K562 (cell line): Measurements from ENCODE around the gene SERPINE1. TPM values are rescaled to one million over a fixed set of nuclear protein-coding genes. Genes with fewer than 3 reads are reported as not detected.

Experiments used
- EGR1 ChIP-seq: fragments of 450-650 bp; conservative IDR thresholded peaks from 2 replicates; pipeline ENCODE4 v1.6.1; 2017; ENCODE audit warnings: mild to moderate bottlenecking
- FOXA1 ChIP-seq: fragments of 450-650 bp; IDR thresholded peaks from 2 replicates; pipeline ENCODE4 v1.6.1; 2016; ENCODE audit warnings: mild to moderate bottlenecking, borderline replicate concordance
- GABPB1 ChIP-seq: sonication (generic); formaldehyde crosslinking; IDR thresholded peaks from 2 replicates; pipeline ENCODE4 v1.8.0; 2022; ENCODE audit warnings: mild to moderate bottlenecking, missing genetic modification reagents
- HMG20B ChIP-seq: fragments of 250-450 bp; sonication (Bioruptor Pico); IDR thresholded peaks from 2 replicates; pipeline ENCODE4 v1.5.0; 2021; ENCODE audit warnings: mild to moderate bottlenecking
- KAT8 ChIP-seq: fragments of 450-650 bp; IDR thresholded peaks from 2 replicates; pipeline ENCODE4 v1.6.1; 2016; ENCODE audit warnings: low read depth, mild to moderate bottlenecking
- KDM4B ChIP-seq, 2 experiments: fragments of 450-650 bp in 1 of 2; sonication (generic) in 1 of 2; IDR thresholded peaks; 2 replicates each; pipeline ENCODE4 v1.6.1; 2016 to 2017; ENCODE audit warnings: borderline replicate concordance in 2 of 2, antibody characterized with exemption in 1 of 2, low read depth in 1 of 2, mild to moderate bottlenecking in 1 of 2
- MBD2 ChIP-seq: sonication (generic); IDR thresholded peaks from 2 replicates; pipeline ENCODE4 v1.6.1; 2016; ENCODE audit warnings: low read depth, borderline replicate concordance
- NFIX ChIP-seq: fragments of 250-450 bp; sonication (Bioruptor Pico); IDR thresholded peaks from 2 replicates; pipeline ENCODE4 v1.4.0; 2020; ENCODE audit warnings: low read depth, mild to moderate bottlenecking, moderate library complexity
- NR3C1 ChIP-seq: sonication (generic); formaldehyde crosslinking; IDR thresholded peaks from 2 replicates; pipeline ENCODE4 v1.8.1; 2022; ENCODE audit warnings: missing genetic modification reagents
- NRF1 ChIP-seq, 2 experiments: fragments of 450-650 bp; IDR thresholded peaks in 1 of 2; conservative IDR thresholded peaks in 1 of 2; 2 replicates each; pipeline ENCODE4 v1.6.1; 2014; ENCODE audit warnings: mild to moderate bottlenecking in 2 of 2
- NUFIP1 ChIP-seq: fragments of 450-650 bp; IDR thresholded peaks from 2 replicates; pipeline ENCODE4 v1.6.1; 2018; ENCODE audit not compliant: partially characterized antibody
- PHF21A ChIP-seq: fragments of 450-650 bp; IDR thresholded peaks from 2 replicates; pipeline ENCODE4 v1.6.1; 2017; ENCODE audit warnings: low read depth, borderline replicate concordance
- POLR2B ChIP-seq: fragments of 450-650 bp; IDR thresholded peaks from 2 replicates; pipeline ENCODE4 v1.6.1; 2018; ENCODE audit warnings: low read depth; ENCODE audit not compliant: partially characterized antibody
- RCOR1 ChIP-seq, 2 experiments: IDR thresholded peaks; 2 replicates each; pipeline ENCODE4 v1.6.1; 2012; ENCODE audit warnings: low read depth in 2 of 2, low read length in 2 of 2, borderline replicate concordance in 1 of 2, improper control_type of control experiment in 1 of 2
- SMARCB1 ChIP-seq: IDR thresholded peaks from 2 replicates; pipeline ENCODE4 v1.6.1; 2011; ENCODE audit warnings: improper control_type of control experiment, low read depth; ENCODE audit not compliant: insufficient read length
- SRSF9 ChIP-seq: fragments of 200-400 bp; formaldehyde crosslinking; IDR thresholded peaks from 2 replicates; pipeline ENCODE4 v1.6.1; 2017; ENCODE audit warnings: low read depth, low read length, borderline replicate concordance
- TRIM28 ChIP-seq: fragments of 450-650 bp; IDR thresholded peaks from 2 replicates; pipeline ENCODE4 v1.6.1; 2017
- ZFPM2 ChIP-seq: fragments of 250-450 bp; sonication (Bioruptor Pico); IDR thresholded peaks from 2 replicates; pipeline ENCODE4 v1.5.1; 2022; ENCODE audit warnings: mild to moderate bottlenecking
- ZNF217 ChIP-seq: sonication (generic); formaldehyde crosslinking; IDR thresholded peaks from 2 replicates; pipeline ENCODE4 v1.8.0; 2022; ENCODE audit warnings: mild to moderate bottlenecking, missing genetic modification reagents
- ZNF3 ChIP-seq: fragments of 250-450 bp; sonication (Bioruptor Pico); IDR thresholded peaks from 2 replicates; pipeline ENCODE4 v1.5.0; 2021; ENCODE audit warnings: mild to moderate bottlenecking, moderate library complexity
- polyA plus RNA-seq, 8 experiments: library from polyadenylated mRNA; depleted of rRNA in 4 of 8; stranded (reverse) in 5 of 8; unstranded in 3 of 8; fragments of >200 nt; fragmentation: Nextera tagmentation in 2 of 8; fragmentation: Illumina TruSeq in 1 of 8; extraction: Ambion mirVana in 2 of 8; extraction: Trizol in 1 of 8; gene quantifications; 2 replicates each; pipeline versions ENCODE4 v1.2.1 to v1.2.3, GENCODE V29; 2011 to 2014; ENCODE audit warnings: inconsistent platforms in 1 of 8, missing spikeins in 1 of 8
- total RNA-seq, 7 experiments: library from RNA; depleted of rRNA in 6 of 7; stranded (reverse); fragments of >200 nt in 6 of 7; fragmentation: Illumina TruSeq in 2 of 7; extraction: Trizol in 2 of 7; gene quantifications; 2 replicates each; pipeline versions ENCODE4 v1.2.1 to v1.2.3, GENCODE V29; 2011 to 2021; ENCODE audit warnings: low replicate concordance in 1 of 7
- TF ChIP-seq, protein P1 (sequence below): fragments of 250-450 bp; sonication (Bioruptor Pico); IDR thresholded peaks from 2 replicates; pipeline ENCODE4 v1.5.0; 2021; ENCODE audit warnings: mild to moderate bottlenecking, borderline replicate concordance
- TF ChIP-seq, protein P2 (sequence below): fragments of 450-650 bp; IDR thresholded peaks from 2 replicates; pipeline ENCODE4 v1.6.1; 2016; ENCODE audit warnings: mild to moderate bottlenecking

SERPINE1 gene
- total and polyA plus RNA-seq, 9 of the 15 experiments (the other 6 are each of a cell fraction or from before 2014, with no cell fraction given) = 0.22 to 4.8 (median 0.91) TPM

DNA sequence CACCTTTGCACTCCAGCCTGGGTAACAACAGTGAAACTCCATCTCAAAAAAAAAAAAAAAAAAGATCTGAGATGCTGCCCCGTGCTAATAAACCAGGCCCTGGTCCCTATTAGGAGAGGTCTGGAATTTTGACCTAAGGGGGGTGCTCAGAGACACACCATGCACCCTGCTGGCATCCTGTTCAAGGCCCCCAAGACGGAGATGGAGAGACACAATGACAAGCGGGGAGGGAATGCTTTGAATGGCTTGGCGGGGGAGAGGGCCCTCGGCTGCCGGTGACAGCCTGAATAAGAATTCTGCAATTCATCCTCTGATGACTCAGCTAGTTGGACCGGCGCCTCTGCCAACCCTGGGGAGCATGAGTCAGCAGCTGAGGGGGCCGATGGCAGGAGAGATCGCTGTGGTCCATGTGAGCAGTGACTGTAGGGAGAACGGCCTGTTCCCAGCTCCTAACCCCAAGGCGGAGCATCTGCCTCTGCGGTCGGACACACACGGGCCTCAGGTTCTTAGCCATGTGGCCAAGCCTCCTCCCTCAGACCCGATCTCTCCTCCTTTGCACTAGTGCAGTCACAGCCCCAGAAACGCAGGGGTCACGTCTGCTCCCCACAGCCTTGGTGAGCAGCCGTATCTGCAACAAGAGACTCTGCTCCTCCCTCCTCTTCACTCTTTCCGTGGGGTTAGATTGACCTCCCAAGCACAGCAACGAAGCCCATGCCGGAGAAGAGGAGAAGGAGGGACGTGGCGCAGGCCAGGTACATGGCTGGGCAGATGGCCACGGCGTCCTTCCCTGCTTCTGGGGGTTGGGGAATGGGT lies 26.7 kb upstream of the SERPINE1 start (continued):
- TF ChIP-seq GABPB1 (no peak), EGR1 (peak; percentile 84), POLR2B (peak; percentile 64), ZNF3 (CRISPR knock-in tag) (no peak), NRF1 (conservative IDR thresholded peaks at IDR 0.05 in 1 of 2, IDR thresholded peaks at IDR 0.05 in 1 of 2) (peak; percentile 45 to 59; a peak in 3 of 4 replicates), TRIM28 (no peak), KDM4B (IDR thresholded peaks at IDR 0.05; ENCODE audit: borderline replicate concordance in 2 of 2, low read depth in 1 of 2) (peak in 1 of 2 experiments; percentile 69; a peak in 2 of 4 replicates), HMG20B (CRISPR knock-in tag) (no peak; the same call in 1 of the 2 replicates), ZFPM2 (CRISPR knock-in tag) (no peak), MBD2 (peak; percentile 58; the same call in 1 of the 2 replicates), RCOR1 (IDR thresholded peaks at IDR 0.05; ENCODE audit: borderline replicate concordance in 1 of 2, low read depth in 2 of 2, low read length in 2 of 2) (peak; percentile 66 to 93), SMARCB1 (peak; percentile 73), NFIX (CRISPR knock-in tag) (no peak), NUFIP1 (no peak), FOXA1 (no peak), SRSF9 (no peak), ZNF217 (CRISPR knock-in tag) (no peak), NR3C1 (CRISPR knock-in tag) (no peak), KAT8 (no peak), PHF21A (peak; percentile 78; the same call in 1 of the 2 replicates)
- TF ChIP-seq, protein P1, sequence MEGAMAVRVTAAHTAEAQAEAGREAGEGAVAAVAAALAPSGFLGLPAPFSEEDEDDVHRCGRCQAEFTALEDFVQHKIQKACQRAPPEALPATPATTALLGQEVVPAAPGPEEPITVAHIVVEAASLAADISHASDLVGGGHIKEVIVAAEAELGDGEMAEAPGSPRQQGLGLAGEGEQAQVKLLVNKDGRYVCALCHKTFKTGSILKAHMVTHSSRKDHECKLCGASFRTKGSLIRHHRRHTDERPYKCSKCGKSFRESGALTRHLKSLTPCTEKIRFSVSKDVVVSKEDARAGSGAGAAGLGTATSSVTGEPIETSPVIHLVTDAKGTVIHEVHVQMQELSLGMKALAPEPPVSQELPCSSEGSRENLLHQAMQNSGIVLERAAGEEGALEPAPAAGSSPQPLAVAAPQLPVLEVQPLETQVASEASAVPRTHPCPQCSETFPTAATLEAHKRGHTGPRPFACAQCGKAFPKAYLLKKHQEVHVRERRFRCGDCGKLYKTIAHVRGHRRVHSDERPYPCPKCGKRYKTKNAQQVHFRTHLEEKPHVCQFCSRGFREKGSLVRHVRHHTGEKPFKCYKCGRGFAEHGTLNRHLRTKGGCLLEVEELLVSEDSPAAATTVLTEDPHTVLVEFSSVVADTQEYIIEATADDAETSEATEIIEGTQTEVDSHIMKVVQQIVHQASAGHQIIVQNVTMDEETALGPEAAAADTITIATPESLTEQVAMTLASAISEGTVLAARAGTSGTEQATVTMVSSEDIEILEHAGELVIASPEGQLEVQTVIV (CRISPR knock-in tag) = no peak
- TF ChIP-seq, protein P2, sequence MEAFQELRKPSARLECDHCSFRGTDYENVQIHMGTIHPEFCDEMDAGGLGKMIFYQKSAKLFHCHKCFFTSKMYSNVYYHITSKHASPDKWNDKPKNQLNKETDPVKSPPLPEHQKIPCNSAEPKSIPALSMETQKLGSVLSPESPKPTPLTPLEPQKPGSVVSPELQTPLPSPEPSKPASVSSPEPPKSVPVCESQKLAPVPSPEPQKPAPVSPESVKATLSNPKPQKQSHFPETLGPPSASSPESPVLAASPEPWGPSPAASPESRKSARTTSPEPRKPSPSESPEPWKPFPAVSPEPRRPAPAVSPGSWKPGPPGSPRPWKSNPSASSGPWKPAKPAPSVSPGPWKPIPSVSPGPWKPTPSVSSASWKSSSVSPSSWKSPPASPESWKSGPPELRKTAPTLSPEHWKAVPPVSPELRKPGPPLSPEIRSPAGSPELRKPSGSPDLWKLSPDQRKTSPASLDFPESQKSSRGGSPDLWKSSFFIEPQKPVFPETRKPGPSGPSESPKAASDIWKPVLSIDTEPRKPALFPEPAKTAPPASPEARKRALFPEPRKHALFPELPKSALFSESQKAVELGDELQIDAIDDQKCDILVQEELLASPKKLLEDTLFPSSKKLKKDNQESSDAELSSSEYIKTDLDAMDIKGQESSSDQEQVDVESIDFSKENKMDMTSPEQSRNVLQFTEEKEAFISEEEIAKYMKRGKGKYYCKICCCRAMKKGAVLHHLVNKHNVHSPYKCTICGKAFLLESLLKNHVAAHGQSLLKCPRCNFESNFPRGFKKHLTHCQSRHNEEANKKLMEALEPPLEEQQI = no peak
